Upper lobe of left lung (tissue), 4 donors: ENCODE results near the gene ECE1.

Experiments
- CTCF ChIP-seq, 6 experiments: fragments of 450-650 bp in 4 of 6; fragments of 200-600 bp in 2 of 6; sonication (generic) in 2 of 6; IDR thresholded peaks; one replicate each; pipeline ENCODE4 v1.5.1; 2016 to 2019; ENCODE audit warnings: antibody characterized with exemption in 6 of 6
- EP300 ChIP-seq, 4 donors: sonication (generic); formaldehyde crosslinking; IDR thresholded peaks; one replicate each; pipeline ENCODE4 v1.5.1; 2017; ENCODE audit warnings: antibody characterized with exemption in 4 of 4, control low read depth in 2 of 4
- POLR2A ChIP-seq, 4 donors: fragments of 450-650 bp; IDR thresholded peaks; one replicate each; pipeline ENCODE4 v1.5.1; 2016 to 2017; ENCODE audit warnings: antibody characterized with exemption in 4 of 4, mild to moderate bottlenecking in 2 of 4
- POLR2AphosphoS5 ChIP-seq, 2 donors: sonication (generic); formaldehyde crosslinking; IDR thresholded peaks; one replicate each; pipeline ENCODE4 v1.5.1; 2017; ENCODE audit warnings: antibody characterized with exemption in 2 of 2

- TF ChIP-seq CTCF (IDR thresholded peaks at IDR 0.05) (no peak), POLR2A (IDR thresholded peaks at IDR 0.05) (no peak), POLR2AphosphoS5 (IDR thresholded peaks at IDR 0.05) (no peak), EP300 (IDR thresholded peaks at IDR 0.05) (no peak)
Measured at GRCh38 chr1:21271550-21271949, 18.7 kb downstream of the ECE1 start.
